GM21529 (cell line): ENCODE results near the gene CCDC33.

Experiments used
- ATAC-seq: cut with Tn5 transposase; IDR thresholded peaks from one replicate; pipeline ENCODE4 v1.9.1; 2021; ENCODE audit not compliant: unreplicated experiment

The CCDC33 gene

DNA sequence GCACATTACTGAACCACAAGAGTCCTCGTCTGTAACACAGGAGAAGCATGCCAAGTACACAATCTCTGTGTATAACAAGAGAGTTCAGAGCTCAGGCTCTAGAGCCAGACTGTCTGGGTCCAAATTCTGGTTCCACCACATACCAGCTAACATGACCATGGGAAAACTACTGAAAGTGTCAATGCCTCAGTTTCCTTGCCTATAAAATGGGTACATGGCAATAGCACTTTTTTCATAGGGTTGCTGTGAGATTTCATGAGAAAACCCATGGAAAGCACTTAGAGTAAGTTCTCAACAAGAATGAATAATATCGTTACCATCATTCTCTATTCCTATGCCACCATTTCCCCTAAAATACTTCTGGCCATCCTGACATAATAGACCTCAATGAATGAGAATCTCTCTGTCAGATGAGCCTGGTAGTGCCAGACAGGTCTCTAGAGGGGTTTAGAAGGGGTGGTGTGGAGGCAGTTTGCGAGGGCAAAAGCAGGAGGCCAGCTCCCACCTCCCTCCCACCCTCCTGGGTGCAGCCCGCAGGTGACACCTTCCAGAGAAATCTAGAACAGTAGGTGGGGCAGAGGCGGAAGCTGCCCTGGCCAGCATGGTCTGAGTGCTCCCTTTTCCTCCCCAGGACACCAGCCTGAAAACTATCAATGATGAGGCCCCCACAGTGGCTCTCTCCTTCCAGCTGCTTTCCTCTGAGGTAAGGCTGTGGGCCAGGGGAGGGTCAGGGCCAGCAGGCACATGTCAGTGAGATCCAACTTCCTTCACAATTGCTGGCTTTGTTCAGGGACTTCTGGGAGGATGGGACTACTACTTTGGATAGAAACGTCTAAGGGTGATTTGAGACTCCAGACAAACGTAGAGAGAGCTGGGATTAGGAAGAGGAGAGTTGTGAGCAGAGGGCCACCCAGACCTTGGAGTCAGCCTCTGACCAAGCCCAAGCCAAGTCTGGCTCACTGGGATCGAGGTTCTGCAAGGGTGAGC lies 45.3 kb downstream of the CCDC33 start:
- ATAC-seq = no peak

DNA sequence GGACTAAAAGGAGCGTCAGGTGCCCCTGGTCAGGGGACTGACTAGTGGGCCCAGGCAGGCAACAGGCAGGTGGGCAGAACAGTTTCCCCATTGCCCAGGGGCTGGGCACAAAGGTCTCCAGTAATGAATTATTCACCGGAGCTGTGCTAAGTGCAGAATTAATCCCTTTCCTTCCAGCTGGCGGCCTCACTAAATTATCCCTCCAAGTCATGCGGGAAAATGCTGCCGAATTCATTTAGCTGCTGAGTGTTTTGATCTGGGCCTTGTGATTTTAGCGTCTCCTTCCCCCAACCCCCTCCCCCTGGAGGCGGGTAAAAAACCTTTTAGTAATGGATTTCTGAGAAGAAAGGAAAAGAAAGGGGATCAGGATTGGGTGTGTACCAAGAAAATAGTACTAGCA lies 47.2 kb downstream of the CCDC33 start:
- no peak for ATAC-seq

DNA sequence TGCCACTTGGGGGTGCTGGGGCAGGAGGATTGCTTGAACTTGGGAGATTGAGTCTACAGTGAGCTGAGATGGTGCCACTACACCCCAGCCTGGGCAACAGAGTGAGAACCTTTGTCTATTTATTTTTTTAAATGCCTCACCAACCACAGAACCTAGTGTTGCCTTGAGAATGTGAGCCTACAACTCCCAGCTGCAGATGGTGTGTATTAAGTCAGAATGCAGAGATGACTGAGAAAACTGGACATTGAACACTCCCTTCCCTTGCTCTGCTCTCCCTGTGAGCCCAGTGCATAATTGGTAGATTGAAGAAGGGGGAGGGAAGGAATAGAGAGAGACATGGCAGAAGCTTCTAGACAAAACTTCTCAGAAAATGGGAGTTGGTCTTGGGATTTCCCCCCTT lies 53.5 kb downstream of the CCDC33 start:
- no peak for ATAC-seq

DNA sequence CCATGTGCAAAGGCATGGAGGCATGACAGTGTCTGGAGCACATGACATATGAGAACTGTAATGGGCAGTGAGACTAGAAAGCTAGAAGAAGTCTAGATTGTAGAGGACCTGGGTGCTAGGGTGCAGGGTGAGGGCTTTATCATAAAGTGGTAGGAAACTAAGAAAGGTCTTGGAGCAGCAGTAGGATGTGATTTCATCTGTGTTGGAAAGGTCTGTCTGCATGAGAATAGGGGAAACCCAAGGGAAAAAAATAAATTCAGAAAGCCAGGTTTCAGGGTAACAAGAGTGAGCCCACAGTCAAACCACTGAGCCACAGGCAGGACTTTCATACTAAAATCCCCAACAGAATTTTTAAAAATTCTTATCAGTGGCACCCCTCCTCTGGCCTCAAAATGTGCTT lies 54.5 kb downstream of the CCDC33 start:
- ATAC-seq = no peak

DNA sequence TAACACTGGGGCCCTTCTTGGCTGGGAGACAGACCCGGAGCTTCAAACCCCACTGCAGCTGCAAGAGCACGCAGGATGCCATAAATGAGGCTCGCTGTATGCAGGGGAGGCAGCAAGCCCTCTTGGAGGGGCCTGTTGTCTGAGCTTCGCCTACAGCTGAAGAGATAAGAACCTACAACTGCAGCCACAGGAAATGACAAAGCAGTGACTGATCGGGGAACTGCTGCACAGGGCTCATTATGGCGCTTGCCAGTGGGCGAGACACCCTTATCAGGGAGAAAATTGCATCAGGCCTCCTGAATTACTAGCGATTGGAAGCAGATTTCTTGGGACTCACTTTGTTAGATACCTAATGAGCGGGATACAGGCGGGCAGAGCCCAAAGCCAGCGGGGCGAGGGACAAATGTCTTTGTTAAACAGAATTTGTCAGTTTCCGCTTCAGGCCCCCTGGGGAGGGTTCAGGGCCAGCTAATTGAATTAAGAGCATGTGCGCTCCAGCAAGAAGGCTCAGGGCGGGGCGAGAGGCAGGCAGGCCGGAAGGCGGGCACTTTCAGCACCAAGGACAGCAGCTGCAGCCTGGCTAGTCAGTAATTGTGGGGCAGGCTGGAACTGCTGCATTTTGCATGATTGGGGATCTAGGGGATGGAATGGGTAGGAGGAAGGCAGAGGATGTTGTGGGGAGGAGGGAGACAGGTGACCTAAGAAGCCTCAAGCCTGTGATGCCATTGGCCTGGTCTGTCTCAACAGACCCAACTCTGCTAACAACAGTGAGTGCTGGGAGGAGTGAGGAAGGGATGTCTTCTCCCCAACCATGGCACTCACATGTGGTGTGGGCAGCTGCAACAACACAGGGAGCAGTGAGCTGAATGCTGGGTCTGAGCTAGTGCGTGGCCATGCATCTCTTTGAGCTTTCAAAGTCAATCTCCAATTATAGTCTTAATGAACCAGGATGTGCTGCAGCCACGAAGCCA lies 55.3 kb downstream of the CCDC33 start:
- ATAC-seq = no peak

DNA sequence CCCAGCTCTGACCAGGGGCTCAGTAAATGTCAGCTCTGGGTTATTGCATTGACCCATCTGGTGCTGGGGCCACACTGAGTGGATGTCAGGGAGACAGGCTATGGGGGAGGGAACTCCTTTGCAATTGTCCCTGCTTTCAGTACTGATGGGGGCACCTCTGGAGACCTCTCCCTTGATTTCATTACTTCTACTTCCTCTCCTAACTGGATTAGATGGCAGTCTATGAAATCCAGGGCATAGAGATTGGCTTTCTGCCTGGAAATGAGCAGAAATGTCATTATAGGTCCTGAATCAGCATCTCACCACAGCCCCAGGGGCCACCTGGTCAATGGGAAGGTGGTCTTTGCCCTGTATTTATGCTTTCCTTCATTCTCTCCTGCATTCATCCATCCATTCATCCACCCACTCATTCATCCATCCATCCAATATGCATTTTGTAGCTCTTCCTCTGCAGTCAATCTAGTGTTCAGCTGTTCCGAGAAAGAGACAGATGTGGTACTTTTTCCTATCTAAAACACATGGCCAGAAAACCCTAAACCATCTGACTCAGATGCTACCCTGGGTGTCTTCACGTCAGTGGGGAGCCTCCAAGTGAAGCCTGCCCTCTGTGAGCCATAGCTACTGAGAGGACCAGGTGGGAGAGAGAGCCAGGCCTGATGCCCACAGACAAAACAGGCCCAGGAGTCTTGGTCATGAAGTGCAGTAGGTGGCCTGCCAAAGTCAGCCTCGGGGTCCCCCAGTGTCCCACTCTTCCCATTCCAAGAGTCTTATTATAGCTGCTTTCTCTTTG lies 57.1 kb downstream of the CCDC33 start:
- ATAC-seq = no peak

DNA sequence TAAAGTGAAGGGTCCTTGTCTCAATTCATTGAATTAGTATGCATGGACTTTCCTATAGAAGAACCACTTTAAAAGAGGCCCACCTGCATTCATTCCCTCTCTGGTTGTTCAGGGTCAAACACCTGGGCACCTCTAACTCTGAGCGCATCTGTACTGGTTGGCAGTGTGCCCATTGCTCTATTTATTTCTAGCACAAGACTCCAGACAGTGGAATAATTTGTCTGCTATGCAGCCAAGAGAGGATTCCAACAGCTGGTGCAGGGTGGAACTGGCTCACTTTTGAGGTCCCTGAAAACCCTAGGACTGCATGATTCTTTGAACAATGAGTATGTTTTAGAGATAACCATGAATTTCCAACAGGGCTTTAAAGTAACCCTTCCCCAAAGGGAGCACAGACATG lies 57.9 kb downstream of the CCDC33 start:
- ATAC-seq = no peak

DNA sequence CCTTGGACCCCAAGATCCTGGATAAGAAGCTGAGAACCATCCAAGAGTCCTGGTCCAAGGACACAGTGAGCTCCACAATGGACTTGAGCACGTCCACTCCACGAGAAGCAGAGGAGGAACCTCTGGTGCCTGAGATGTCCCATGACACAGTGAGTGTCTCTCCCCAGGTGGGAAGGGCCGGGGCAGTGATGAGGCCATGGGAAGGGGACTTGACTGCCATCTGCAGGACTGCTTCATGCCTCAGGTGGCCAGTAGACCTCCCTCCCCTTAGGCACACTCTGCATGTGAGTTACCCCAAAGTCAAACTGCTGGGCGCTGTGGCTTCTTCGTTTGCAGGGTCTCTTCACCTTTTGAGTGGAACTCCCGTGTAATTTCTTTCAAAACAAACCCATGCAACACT lies 59.7 kb downstream of the CCDC33 start:
- ATAC-seq = no peak

DNA sequence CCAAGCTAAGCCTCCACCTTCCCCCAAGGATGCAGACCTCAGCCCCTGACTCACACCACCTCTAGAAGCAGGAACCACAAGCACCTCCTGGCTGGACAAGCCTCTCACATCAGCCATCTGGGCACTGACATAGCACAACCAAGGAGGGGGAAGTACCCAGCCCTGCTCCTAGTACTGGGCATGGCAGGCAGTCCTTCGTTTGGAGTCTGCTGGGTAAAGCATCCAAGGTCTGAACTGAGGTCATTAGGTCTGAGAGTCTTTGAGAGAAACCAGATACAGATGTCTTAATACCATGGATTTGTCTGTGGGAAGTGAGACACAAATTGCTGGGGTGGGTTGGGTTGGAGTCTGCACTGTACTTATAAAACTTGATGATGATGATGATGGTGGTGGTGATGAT lies 61.8 kb downstream of the CCDC33 start:
- no peak for ATAC-seq

DNA sequence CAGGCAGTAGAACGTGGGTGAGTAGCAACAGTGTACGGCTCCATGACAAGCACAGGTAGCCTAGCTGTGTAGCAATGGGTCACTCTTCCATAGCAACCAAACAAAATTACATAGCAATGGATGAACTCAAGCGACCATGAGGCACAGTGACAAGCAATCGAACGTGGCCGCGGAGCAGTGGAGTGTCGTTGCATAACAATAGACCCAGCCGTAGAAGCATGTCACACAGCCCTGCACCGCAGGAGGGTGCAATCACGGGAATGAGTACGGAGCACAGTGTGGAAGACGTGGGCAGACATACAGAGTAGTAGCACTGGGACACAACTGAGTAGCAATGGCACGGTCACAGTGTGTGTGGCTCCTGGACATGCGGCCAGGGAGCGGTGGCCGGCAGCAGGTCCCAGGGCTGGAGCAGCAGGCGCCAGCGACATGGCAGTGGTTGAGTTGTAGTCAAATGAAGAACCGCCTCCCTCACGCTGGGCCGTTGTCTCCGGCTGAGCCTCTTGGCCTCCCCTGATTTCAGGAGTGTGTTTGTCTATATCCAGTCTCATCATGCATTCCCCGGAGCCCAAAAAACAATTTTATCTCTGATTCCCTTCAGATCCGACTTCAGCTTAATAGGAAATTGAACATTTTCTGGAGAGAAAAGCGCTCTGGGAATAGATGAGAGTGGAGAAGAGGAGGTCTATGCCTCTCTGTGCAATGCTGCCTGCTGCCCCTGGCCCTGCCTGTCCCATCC lies 64.1 kb downstream of the CCDC33 start:
- ATAC-seq = no peak

DNA sequence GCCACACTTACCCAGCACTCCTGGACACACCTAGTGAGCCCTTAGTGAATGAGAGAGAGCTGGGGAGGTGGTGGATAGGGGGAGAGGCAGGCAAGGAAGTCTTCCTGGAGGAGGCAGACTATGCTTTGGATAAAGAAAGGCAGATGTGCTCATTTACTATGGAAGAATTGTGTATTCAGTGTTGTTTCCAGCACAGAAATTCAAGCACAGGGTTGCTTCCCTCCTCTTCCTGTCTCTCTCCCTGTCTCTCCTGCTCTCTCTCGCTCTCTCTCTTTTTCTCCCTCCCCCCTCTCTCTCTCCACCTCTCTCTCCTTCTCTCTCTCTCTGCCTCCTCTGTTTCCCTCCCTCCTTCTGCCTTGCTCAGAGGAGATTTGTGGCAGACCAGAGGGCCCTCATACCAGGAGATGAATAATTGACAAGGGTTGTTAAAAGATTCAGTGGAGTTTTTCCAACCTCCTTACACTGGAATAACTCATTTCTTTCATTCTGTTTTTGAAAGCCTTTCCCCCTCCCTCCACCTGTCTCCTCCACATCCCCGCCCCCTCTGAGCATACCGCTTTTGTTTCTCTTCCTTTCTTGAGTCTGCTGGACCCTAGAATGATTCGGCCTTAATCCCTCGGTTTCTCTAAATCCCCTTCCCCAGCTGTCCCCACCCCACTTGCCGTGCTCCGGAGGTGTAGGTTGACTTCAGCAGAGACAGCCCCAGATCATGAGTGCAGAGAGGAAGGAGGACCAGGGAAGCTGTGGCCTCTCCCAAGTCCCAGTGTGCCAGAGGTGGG lies 65.6 kb downstream of the CCDC33 start:
- no peak for ATAC-seq

DNA sequence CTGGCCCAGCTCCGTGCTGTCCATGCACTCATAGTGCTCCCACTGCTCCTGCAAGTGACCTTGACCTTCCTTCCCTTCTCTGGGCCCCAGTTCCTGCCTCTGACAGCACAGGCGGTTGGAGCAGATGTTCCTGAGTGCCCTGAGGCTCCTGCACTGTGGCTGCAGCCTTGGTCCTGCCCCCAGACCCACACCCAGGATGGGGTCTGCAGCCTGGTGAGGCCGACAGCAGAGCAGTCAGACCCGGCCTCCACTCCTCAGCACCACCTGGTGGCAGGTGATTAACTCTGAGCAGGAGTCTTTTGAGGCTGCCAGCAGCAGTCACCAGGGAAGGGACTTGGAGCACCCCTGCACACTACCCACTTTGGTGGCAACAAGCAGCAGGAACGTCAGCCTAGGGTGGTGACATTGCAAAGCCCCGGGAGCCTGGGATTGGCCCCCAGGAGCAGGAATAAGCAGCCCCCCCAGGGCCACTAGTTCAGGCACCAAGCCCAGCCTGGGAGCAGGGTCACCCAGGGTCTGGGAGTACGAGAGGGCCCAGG lies 66.8 kb downstream of the CCDC33 start:
- no peak for ATAC-seq

DNA sequence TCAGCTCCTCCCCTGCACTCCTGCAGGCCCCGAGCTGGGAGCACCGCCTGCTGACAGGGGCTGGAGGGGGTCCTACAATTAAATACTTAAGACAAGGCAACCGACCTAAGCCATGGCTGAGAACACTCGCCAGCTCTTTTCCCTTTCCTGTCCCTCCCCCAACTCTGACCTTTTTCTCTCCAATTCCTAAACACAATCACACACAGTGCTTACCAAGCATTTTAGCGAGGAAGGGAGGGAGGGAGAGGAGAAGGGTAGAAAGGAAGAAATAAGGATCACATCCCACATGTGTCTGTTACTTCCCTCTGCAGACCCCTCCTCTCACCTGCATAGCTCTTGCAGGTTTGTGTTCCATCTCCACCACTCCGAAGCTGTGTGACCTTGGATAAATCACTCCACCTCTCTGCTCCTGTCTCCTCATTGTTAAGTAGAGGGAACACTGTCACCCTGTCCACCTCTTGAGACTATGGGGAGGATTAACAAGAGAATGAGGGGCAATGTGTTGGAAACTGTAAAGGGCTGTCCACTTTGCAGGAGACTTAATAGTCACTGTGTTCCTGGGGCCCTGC lies 67.7 kb downstream of the CCDC33 start:
- no peak for ATAC-seq

DNA sequence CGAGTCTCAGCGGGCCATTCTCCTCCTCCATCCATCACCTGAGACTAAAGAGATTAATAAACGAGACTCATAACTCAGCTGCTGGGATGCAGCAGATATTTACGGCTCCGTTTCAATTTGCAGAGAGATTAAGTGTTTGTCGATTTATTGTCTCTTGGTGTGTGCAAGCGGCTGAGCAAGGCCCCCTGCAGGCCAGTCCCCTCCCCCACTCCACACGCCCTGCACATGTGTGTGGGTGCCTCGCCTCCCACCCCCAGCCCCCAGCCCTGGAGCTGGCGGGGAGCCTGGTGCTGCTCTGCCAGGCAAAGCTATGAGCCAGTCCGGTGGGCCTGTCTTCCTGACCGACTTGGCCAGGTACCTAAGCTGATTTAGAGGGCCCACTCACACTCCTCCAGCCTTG lies 68.3 kb downstream of the CCDC33 start:
- ATAC-seq = no peak

DNA sequence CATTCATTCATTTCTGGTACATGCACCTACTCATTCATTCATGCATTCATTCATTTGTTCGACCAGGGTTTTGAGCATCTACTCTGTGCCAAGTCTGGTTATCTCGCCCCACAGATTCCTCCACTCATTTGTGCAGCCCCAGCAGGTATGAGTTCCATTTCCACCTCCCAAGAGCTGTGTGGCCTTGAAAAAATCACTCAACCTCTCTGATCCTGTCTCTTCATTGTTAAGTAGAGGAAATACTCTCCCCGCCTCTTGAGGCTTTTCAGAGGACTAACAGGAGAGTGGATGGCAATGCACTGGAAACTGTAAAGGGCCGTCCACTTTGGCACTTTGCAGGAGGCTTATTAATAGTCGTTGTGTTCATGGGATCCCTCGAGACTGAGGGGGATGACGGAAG lies 69.6 kb downstream of the CCDC33 start:
- ATAC-seq = no peak

DNA sequence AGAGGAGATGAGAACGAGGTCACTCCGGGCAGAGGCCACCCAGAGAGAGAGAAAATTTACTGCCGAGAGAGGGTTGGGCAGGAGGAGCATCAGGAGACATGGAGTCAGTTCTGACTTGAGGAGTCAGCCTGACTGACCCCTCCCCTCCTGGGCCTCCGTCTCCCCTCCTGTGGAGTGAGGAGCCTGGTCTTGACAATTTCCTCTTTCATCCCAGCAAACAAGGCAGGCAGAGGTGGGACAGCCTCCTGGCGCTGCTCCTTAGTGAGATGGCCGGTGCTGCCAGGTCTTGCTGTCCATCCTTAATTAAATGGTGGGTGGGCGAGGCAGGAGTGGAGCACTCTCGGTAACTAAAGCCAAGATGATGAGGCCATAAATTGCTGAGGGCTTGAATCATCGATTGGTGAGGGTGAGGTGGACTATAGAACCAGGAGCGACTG lies 70.7 kb downstream of the CCDC33 start:
- ATAC-seq = no peak

DNA sequence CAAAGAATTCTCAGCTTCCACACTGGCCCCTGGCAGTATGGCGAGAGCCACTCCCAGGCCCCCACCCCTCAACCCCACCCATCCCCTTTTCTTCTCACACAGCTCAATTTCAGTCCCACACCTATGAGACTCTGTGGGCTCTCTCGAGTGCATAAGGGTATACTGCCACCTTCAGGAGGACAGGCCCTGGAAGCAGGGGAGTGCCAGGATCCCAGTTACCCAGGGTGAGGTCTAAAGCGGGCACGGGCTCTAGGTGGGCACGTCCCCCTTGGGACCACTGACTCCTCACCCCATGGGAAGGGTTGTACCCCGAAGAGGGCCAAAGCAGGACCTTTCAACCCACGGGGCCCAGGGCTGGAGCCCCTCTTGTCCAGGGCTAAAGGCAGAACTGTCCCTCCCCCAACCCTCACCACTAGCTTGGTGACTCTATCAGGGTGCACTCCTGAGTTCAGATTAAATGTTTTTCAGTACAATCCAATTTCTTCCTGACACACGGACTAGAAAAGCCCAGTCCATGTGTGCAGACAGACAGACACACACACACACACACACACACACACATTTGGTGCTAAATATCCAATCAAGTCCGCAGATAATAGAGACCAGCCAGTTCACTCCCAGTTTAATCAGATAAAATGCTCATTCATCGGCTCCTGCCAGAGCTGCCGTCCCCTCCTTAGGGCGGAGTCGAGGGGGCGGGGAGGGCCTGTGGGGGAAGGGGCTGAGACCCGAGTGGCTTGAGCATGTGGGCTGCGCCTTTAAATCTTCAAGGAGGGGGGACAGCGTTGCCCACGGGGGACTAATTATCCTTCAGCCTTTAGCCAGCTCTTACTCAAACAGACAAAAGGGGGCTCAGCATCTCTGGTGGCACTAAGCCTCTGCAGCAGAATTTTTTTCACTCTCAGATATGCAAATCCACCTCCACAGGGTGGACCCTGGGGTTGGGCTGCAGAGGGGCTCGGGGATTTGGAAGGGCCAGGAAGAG lies 72.0 kb downstream of the CCDC33 start:
- ATAC-seq = no peak
